Measurements from ENCODE around the gene FTMT. TPM values are rescaled to one million over a fixed set of nuclear protein-coding genes. Genes with fewer than 3 reads are reported as not detected.

The FTMT gene
- total RNA-seq, 4 donors from 2014 or later, result not detected

- no peaks in the 10 kb centered on the region for H3K27me3 ChIP-seq
- no peaks in the 10 kb centered on the region for H3K9me3 ChIP-seq
- no peaks in the 10 kb centered on the region for H3K4me1 ChIP-seq
- no peaks in the 10 kb centered on the region for H3K36me3 ChIP-seq
- no peak overlapping the region for H3K27ac ChIP-seq
- DNase-seq, result no peak
- intact Hi-C loops (cut with DNase I), result no loop called here
- no peak for TF ChIP-seq POLR2A (IDR thresholded peaks at IDR 0.05)
- TF ChIP-seq CTCF (IDR thresholded peaks at IDR 0.05), result no peak
- no peak overlapping the region for H3K4me3 ChIP-seq
- 41 to 65% methylated on average over 3 of the region's 3 CpGs for WGBS, 2 donors
Observed at GRCh38 chr5:121862801-121863200, 11.1 kb downstream of the FTMT start.

GRCh38 chr5:121863753-121864285, 12.1 kb downstream of the FTMT start:
- Histone ChIP-seq H3K4me3 (no peak overlapping the region), H3K27me3 (no peaks in the 10 kb centered on the region), H3K27ac (no peak overlapping the region), H3K4me1 (no peaks in the 10 kb centered on the region), H3K36me3 (no peaks in the 10 kb centered on the region), H3K9me3 (no peaks in the 10 kb centered on the region)
- no peak for TF ChIP-seq POLR2A (IDR thresholded peaks at IDR 0.05)
- no peak for TF ChIP-seq CTCF (IDR thresholded peaks at IDR 0.05)
- 29 to 43% methylated on average over 2 of the region's 2 CpGs for WGBS, 2 donors
- intact Hi-C loops (cut with DNase I), result no loop called here
- DNase-seq, result no peak

- Histone ChIP-seq H3K4me1 (no peaks in the 10 kb centered on the region), H3K27ac (no peak overlapping the region), H3K4me3 (no peak overlapping the region), H3K36me3 (no peaks in the 10 kb centered on the region), H3K9me3 (no peaks in the 10 kb centered on the region), H3K27me3 (no peaks in the 10 kb centered on the region)
- DNase-seq, result no peak
- 63 to 70% methylated on average over 3 of the region's 3 CpGs for WGBS, 2 donors
- intact Hi-C loops (cut with DNase I), result no loop called here
- TF ChIP-seq CTCF (IDR thresholded peaks at IDR 0.05), result no peak
Observed at GRCh38 chr5:121867403-121867802, 15.7 kb downstream of the FTMT start.

GRCh38 chr5:121870489-121870888, 18.8 kb downstream of the FTMT start:
- no peaks in the 10 kb centered on the region for H3K4me1 ChIP-seq
- no peak overlapping the region for H3K4me3 ChIP-seq
- no peaks in the 10 kb centered on the region for H3K36me3 ChIP-seq
- H3K27ac ChIP-seq, result no peak overlapping the region
- 31 to 37% methylated on average over 2 of the region's 2 CpGs for WGBS, 2 donors
- no peaks in the 10 kb centered on the region for H3K9me3 ChIP-seq
- no peaks in the 10 kb centered on the region for H3K27me3 ChIP-seq
- intact Hi-C loops (cut with DNase I), result no loop called here
- DNase-seq, result no peak
- TF ChIP-seq CTCF (IDR thresholded peaks at IDR 0.05), result peak in 1 of 6 experiments; percentile 16
- no peak for TF ChIP-seq POLR2A (IDR thresholded peaks at IDR 0.05)

GRCh38 chr5:121872856-121873255, 21.2 kb downstream of the FTMT start:
- 86 to 89% methylated on average over 2 of the region's 2 CpGs for WGBS, 2 donors
- H3K4me3 ChIP-seq, result no peak overlapping the region
- no peaks in the 10 kb centered on the region for H3K36me3 ChIP-seq
- H3K9me3 ChIP-seq, result no peaks in the 10 kb centered on the region
- intact Hi-C loops (cut with DNase I), result no loop called here
- H3K27me3 ChIP-seq, result no peaks in the 10 kb centered on the region
- no peak for DNase-seq
- no peaks in the 10 kb centered on the region for H3K4me1 ChIP-seq
- no peak for TF ChIP-seq CTCF (IDR thresholded peaks at IDR 0.05)
- TF ChIP-seq POLR2A (IDR thresholded peaks at IDR 0.05), result no peak
- H3K27ac ChIP-seq, result no peak overlapping the region

All from esophagus squamous epithelium (tissue), 5 donors.